Measurements from ENCODE around the gene PIPOX.

Gene PIPOX

DNA sequence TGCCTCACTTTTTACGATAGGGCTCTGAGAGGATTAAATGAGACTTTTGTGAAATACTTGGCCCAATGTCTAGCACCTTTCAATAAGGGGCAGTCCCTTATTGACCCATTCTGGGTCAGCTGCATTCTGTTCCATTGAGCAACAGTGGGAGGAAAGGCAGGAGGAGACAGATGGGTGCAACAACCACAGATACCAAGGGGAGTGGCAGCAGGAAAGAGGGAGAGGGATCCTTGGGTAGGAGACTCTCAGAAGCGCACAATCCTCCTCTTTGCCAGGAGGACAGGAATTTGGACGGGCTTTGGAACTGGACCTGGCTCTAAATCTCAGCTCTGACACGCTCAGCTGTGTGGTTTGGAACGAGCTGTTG, 3.5 kb downstream of the PIPOX start:
- DNase-seq = no peak
- H3K27ac Mint-ChIP-seq = no peak overlapping the region
- no peaks in the 10 kb centered on the region for H3K9me3 Mint-ChIP-seq
- H3K36me3 Mint-ChIP-seq = peaks cover 2 to 6% of the 10 kb centered on the region in 2 donors
- ATAC-seq (replicated peaks) = no peak
- H3K4me3 Mint-ChIP-seq = no peak overlapping the region
- peaks cover 14 to 24% of the 10 kb centered on the region in 2 donors for H3K27me3 Mint-ChIP-seq
- H3K4me1 Mint-ChIP-seq = peaks cover 23 to 51% of the 10 kb centered on the region in 2 donors

DNA sequence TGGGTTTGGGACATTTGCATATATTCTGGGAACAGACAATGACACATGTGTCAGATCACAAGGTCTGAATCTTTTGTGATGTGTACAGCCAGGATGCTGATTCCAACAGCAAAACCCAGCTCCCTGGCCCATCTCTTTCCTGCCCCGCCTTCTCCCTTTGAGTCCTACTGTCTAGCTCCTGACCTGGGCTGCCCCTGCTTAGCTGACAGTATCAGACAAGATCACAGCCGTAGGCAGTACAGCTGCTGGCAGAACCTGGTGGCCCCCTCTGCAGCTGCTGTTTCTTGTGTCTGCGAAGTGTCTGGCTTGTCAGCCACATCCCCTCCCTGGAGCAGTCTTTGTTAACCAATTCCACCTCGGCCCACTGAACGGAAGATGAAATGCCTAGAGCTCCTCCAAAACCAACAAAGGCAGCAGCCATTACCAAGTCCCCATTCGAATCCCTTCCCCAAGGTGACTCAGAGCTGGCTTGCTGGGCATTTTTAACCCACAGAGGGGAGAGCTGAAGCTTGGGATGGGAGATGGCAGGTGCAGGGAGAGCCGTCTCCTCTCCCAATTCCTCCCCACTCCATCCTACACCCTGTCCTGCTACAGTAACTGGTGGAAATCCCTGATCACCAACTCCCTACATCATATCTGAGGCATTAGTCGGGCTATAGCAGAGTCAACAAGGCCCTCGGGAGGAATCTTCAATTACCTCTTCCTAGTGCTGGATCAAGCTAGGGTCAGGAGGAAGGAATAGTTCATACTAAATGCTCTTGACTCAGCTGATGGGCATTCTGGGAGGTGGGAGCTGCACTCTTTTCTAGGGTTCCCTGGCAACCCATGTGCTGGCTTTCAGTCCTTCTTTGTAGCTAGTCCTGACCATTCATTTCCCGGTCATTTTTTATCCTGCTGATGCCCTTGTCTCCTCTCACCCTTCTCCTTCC, 5.8 kb downstream of the PIPOX start:
- Mint-ChIP-seq H3K4me3 (no peak overlapping the region), H3K27me3 (peaks cover 17 to 24% of the 10 kb centered on the region in 2 donors), H3K4me1 (peaks cover 11 to 29% of the 10 kb centered on the region in 2 donors), H3K27ac (no peak overlapping the region), H3K9me3 (no peaks in the 10 kb centered on the region), H3K36me3 (peaks cover 2 to 6% of the 10 kb centered on the region in 2 donors)
- ATAC-seq (replicated peaks) = no peak
- no peak for DNase-seq

DNA sequence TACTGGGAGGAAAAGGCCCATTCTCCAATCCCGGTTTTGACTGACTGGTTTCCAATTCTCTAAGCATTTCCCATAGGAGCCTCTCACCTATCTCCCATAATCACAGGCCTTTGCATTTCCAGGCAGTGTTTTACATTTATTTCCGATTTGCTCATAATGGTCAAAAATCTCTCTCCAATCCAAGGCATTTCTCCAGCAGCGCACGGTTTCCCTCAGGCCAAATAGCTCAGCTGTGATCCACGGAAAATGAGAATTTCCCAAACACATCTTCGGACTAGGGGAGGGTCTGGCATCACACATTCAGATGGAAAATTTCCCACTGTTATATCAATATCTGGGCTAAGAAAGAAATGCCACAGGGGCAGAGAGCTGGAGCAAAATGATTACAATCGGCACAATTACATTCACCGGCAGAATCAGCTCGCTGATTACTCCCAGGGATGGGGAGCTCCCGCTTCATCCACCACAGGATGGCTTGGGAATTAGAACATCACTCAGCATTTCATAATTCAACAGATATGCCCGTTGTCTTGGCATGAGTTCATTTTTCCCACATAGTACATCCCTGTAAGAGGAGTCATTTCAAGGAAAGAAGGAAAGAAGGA, 6.7 kb downstream of the PIPOX start:
- ATAC-seq (replicated peaks) (no peak), DNase-seq (no peak)
- peaks cover 2 to 6% of the 10 kb centered on the region in 2 donors for H3K36me3 Mint-ChIP-seq
- no peak overlapping the region for H3K4me3 Mint-ChIP-seq
- H3K9me3 Mint-ChIP-seq = no peaks in the 10 kb centered on the region
- peaks cover 17 to 24% of the 10 kb centered on the region in 2 donors for H3K27me3 Mint-ChIP-seq
- H3K27ac Mint-ChIP-seq = no peak overlapping the region
- peaks cover 9 to 21% of the 10 kb centered on the region in 2 donors for H3K4me1 Mint-ChIP-seq

DNA sequence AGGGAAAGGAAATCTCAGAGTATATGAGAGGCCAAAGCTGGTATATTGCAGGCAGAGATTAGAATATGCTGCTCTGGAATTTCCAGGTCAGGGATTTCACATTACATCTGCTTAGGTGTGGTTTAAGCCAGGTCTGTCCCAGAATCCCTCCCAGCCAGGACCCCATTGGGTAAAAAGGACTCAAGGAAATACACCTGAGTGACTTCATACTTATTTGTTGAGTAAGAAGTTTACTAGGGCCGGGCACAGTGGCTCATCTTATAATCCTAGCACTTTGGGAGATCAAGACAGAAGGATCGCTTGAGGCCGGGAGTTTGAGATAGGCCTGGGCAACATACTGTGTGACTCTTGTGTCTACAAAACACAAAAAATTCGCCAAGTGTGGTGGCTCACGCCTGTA, 7.2 kb downstream of the PIPOX start:
- H3K36me3 Mint-ChIP-seq = peaks cover 2 to 6% of the 10 kb centered on the region in 2 donors
- H3K4me1 Mint-ChIP-seq = peaks cover 9 to 21% of the 10 kb centered on the region in 2 donors
- H3K4me3 Mint-ChIP-seq = no peak overlapping the region
- ATAC-seq (replicated peaks) (no peak), DNase-seq (no peak)
- no peaks in the 10 kb centered on the region for H3K9me3 Mint-ChIP-seq
- no peak overlapping the region for H3K27ac Mint-ChIP-seq
- H3K27me3 Mint-ChIP-seq = peaks cover 17 to 24% of the 10 kb centered on the region in 2 donors

DNA sequence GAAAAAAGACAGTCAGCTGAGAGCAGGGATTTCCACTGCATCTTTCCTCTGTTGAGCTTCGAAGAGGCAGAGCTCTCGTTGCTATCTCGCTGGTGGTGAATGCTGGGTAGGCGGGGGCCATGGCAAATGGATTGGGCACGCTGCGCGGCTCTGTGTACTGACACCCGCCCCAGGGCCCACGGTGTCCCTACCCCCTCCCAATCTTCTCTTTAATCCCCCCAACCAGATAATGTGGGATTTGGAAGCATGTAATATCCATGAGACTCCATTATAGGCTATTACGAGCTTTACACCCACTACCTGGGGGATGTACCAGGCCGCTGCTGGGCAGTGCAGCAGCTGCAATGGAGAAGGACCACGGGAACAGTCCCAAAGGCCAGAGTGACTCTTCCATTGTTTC, 8.3 kb downstream of the PIPOX start:
- peaks cover 3 to 14% of the 10 kb centered on the region in 2 donors for H3K4me1 Mint-ChIP-seq
- no peak overlapping the region for H3K4me3 Mint-ChIP-seq
- H3K36me3 Mint-ChIP-seq = peaks cover 0 to 2% of the 10 kb centered on the region in 2 donors
- H3K27me3 Mint-ChIP-seq = peaks cover 13 to 20% of the 10 kb centered on the region in 2 donors
- no peak overlapping the region for H3K27ac Mint-ChIP-seq
- H3K9me3 Mint-ChIP-seq = no peaks in the 10 kb centered on the region
- DNase-seq (no peak), ATAC-seq (replicated peaks) (no peak)

DNA sequence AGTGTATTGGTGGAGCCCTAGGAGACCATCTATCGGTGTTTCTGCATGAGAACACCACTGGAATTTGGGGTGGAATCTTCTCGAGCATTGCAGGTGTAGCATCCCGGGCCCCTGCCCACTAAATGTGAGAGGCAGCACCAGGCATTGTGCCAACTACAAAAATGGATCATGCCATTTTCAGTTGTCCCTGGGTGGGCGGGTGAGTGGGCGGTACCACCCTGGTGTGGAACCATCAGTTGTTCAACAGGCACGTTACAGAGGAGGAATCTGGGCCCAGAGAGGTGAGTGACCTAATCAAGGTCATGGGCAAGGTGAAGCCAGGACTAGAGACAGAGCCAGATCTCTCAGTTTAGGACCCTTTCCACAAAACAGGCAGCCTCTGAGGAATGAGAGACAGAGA, 8.8 kb downstream of the PIPOX start:
- no peaks in the 10 kb centered on the region for H3K9me3 Mint-ChIP-seq
- peaks cover 3 to 9% of the 10 kb centered on the region in 2 donors for H3K4me1 Mint-ChIP-seq
- no peak overlapping the region for H3K27ac Mint-ChIP-seq
- no peak for DNase-seq
- peaks cover 9 to 15% of the 10 kb centered on the region in 2 donors for H3K27me3 Mint-ChIP-seq
- no peak overlapping the region for H3K4me3 Mint-ChIP-seq
- no peak for ATAC-seq (replicated peaks)
- no peaks in the 10 kb centered on the region for H3K36me3 Mint-ChIP-seq

DNA sequence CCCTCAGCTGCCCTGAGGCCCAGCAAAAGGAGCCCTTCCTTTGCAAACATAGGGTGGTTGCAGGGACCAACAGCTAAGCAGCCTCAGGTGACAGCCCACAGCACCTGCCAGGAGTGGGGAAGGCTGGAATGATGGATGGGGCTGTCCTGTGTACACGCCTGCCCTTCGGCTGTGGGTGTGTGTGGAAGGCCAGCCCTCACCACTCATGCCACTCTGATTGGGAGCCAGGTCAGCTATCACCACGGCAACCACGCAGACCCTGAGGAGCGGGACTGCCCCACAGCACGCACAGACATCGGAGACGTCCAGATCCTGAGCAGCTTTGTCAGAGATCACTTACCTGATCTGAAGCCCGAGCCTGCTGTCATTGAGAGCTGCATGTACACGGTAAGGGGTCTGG, 11.9 kb downstream of the PIPOX start:
- Mint-ChIP-seq H3K4me1 (peaks cover 0 to under 1% of the 10 kb centered on the region in 2 donors), H3K9me3 (no peaks in the 10 kb centered on the region), H3K36me3 (no peaks in the 10 kb centered on the region), H3K27me3 (peaks cover 0 to 5% of the 10 kb centered on the region in 2 donors), H3K27ac (no peak overlapping the region), H3K4me3 (no peak overlapping the region)
- no peak for DNase-seq
- ATAC-seq (replicated peaks) = no peak

DNA sequence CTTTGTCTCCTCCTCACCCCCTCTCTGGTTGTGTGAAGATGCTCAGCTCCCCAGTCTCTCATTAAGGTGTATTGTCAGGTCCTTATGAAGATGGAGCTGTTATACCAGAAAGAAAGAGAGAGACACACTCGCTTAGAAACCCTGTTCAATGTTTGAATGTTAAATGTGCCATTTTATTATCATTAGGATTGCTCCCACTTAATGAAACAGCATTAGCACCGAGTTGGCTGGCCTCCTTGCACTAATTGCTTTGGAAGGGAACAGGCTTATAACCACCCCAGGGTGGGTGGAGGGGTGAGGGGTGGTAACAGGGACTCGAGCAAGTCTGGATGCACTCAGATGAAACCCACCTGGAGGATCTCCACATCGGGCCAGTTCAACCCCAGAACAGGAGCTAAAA, 14.4 kb downstream of the PIPOX start:
- no peak overlapping the region for H3K4me3 Mint-ChIP-seq
- ATAC-seq (replicated peaks) (no peak), DNase-seq (no peak)
- H3K36me3 Mint-ChIP-seq = no peaks in the 10 kb centered on the region
- no peak overlapping the region for H3K27ac Mint-ChIP-seq
- H3K9me3 Mint-ChIP-seq = no peaks in the 10 kb centered on the region
- H3K27me3 Mint-ChIP-seq = no peaks in the 10 kb centered on the region
- H3K4me1 Mint-ChIP-seq = peaks cover 0 to 5% of the 10 kb centered on the region in 2 donors

DNA sequence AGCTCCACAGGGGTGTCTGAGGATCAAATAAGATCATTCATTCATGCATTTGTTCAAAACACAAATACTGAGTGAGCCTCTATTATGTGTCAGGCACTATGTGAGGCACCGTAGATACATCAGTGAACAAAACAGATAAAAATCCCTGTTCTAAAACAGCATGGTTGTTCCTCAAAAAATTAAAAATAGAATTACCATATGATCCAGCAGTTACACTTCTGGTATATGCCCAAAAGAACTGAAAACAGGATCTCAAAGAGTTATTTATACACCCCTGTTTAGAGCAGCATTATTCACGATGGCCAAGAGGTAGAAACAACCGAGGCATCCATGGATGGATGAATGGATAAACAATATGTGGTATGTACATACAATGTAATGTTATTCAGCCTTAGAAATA, 15.4 kb downstream of the PIPOX start:
- no peaks in the 10 kb centered on the region for H3K27me3 Mint-ChIP-seq
- H3K36me3 Mint-ChIP-seq = no peaks in the 10 kb centered on the region
- no peak overlapping the region for H3K27ac Mint-ChIP-seq
- H3K4me1 Mint-ChIP-seq = peaks cover 0 to 5% of the 10 kb centered on the region in 2 donors
- no peak overlapping the region for H3K4me3 Mint-ChIP-seq
- ATAC-seq (replicated peaks) (no peak), DNase-seq (no peak)
- no peaks in the 10 kb centered on the region for H3K9me3 Mint-ChIP-seq

DNA sequence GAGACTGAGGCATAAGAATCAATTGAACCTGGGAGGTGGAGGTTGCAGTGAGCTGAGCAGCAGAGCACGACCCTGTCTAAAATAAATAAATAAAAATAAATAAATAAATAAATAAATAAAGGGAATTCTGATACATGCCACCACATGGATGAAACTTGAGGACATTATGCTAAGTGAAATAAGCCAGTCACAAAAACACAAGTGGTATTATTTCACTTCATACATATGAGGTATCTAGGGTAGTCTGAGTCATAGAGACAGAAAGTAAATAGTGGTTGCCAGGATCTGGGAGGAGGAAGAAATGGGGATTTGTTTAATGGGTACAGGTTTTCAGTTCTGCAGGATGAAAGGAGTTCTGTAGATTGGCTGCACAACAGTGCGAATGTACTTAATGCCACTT, 16.3 kb downstream of the PIPOX start:
- ATAC-seq (replicated peaks) (no peak), DNase-seq (no peak)
- peaks cover 0 to 5% of the 10 kb centered on the region in 2 donors for H3K4me1 Mint-ChIP-seq
- H3K27me3 Mint-ChIP-seq = no peaks in the 10 kb centered on the region
- no peaks in the 10 kb centered on the region for H3K9me3 Mint-ChIP-seq
- H3K27ac Mint-ChIP-seq = no peak overlapping the region
- H3K36me3 Mint-ChIP-seq = no peaks in the 10 kb centered on the region
- no peak overlapping the region for H3K4me3 Mint-ChIP-seq

DNA sequence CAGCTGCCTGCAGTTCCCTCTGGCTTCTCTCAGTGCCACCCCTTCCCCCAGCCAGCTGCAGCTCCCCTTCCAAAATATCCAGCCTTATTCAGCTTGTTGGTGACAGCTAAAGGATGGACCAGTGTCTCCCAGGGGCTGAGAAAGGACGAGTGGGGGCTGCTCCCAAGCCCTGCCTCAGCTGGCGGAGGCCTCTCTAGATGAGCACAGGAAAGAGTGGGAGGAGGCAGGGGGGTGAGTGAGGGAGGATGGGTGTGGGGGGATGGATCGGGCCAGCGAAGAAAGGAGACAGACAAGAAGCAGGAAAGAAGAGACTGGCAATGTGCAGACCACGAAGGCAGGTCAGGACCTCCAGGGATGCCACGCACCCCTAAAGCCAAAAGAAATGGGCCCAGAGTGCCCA, 17.5 kb downstream of the PIPOX start:
- Mint-ChIP-seq H3K4me1 (peaks cover 0 to 5% of the 10 kb centered on the region in 2 donors), H3K9me3 (no peaks in the 10 kb centered on the region), H3K27ac (no peak overlapping the region), H3K36me3 (no peaks in the 10 kb centered on the region), H3K4me3 (no peak overlapping the region), H3K27me3 (no peaks in the 10 kb centered on the region)
- ATAC-seq (replicated peaks) = no peak
- DNase-seq = no peak

DNA sequence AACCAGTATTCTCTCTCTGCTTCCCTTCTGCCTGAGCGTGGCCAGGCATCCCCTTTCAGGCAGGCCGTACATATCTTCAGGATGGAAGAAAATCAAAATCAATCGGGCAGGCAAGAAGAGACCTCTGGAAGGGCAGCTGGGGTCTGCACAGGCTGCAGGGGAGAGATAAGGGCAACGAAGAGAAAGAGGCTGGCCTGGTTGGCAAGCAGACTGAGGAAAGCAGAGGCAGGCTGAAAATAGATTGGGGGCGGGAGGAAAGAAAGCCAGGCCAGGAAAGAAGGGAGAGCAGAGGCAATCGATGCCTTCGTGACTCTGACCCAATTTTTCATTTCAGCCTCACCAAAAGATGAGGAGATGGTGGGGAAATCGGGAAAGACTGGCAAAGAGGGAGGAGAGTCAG, 18.1 kb downstream of the PIPOX start:
- Mint-ChIP-seq H3K27me3 (no peaks in the 10 kb centered on the region), H3K9me3 (no peaks in the 10 kb centered on the region), H3K4me1 (peaks cover 0 to 5% of the 10 kb centered on the region in 2 donors), H3K27ac (peak overlapping the region; percentile 3), H3K4me3 (no peak overlapping the region), H3K36me3 (no peaks in the 10 kb centered on the region)
- DNase-seq (no peak), ATAC-seq (replicated peaks) (no peak)

DNA sequence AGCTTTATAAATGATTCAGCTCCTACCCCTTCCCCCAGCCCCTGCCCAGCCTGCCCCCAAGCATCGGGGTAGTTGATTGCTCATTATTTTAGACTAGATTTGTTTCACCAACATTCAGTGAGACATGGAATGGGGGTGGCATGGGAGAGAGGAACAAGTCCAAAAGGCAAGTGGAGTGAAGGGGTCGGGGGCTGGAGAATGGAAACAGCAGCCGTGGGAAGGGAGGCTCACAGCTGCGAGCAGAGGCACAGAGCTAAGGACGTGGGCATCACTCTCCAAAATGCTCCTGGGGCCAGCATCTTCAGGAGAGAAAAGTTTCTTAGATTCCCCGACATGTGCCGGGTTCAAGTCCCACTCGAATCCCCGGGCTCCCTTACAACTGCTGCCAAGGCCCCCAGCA, 19.3 kb downstream of the PIPOX start:
- DNase-seq (no peak), ATAC-seq (replicated peaks) (no peak)
- no peaks in the 10 kb centered on the region for H3K9me3 Mint-ChIP-seq
- no peak overlapping the region for H3K27ac Mint-ChIP-seq
- H3K27me3 Mint-ChIP-seq = no peaks in the 10 kb centered on the region
- no peaks in the 10 kb centered on the region for H3K36me3 Mint-ChIP-seq
- H3K4me3 Mint-ChIP-seq = no peak overlapping the region
- peaks cover 0 to 5% of the 10 kb centered on the region in 2 donors for H3K4me1 Mint-ChIP-seq

DNA sequence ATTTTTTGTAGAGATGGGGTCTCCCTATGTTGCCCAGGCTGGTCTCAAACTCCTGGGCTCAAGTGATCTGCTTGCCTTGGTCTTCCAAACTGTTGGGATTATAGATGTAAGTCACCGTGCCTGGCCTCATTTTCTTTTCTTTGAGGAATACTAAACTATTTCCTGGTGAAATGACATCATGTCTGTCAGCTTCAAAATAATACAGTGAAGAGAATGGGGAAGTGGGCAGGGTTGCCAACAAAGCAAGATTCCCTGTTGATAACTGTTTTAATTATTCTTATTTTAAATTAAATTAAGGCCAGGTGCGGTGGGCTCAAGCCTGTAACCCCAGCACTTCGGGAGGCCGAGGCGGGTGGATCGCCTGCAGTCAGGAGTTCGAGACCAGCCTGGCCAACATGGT, 21.1 kb downstream of the PIPOX start:
- no peak for DNase-seq
- H3K36me3 Mint-ChIP-seq = no peaks in the 10 kb centered on the region
- H3K4me1 Mint-ChIP-seq = peaks cover 0 to 5% of the 10 kb centered on the region in 2 donors
- H3K4me3 Mint-ChIP-seq = no peak overlapping the region
- H3K27me3 Mint-ChIP-seq = no peaks in the 10 kb centered on the region
- ATAC-seq (replicated peaks) = no peak
- H3K9me3 Mint-ChIP-seq = no peaks in the 10 kb centered on the region
- no peak overlapping the region for H3K27ac Mint-ChIP-seq

DNA sequence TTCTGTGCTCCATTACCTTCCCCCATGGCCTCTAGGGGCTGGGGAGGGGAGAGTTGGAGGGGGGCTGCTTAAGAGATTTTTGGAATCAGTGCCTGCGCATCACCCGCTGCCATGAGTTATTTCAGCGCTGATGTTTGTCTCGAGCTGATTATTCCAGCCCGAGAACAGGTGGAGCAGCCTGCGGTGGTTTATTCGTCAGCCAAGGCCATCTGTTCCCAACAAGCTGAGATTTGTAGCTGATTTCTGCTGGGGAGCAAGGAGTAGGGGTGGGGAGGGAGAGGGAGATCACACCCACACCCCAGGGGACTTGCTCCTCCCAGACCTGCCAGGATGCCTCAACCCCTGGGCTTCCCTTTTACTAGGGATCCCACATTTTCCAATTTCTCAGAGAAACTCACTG, 23.1 kb downstream of the PIPOX start:
- Mint-ChIP-seq H3K9me3 (no peaks in the 10 kb centered on the region), H3K27ac (no peak overlapping the region), H3K4me1 (no peaks in the 10 kb centered on the region), H3K27me3 (no peaks in the 10 kb centered on the region), H3K4me3 (no peak overlapping the region), H3K36me3 (no peaks in the 10 kb centered on the region)
- DNase-seq = no peak
- no peak for ATAC-seq (replicated peaks)

All from stimulated activated naive B cell treated with anti-CD40 and anti-IgM and Interleukin-4, amounts not matched to agents 10 μg/mL and 1 μg/mL and 100 μg/mL, for 72 hours (primary cell).